B cell (primary cell): Measurements from ENCODE around the gene CC2D1B.

Source experiments
- EZH2 ChIP-seq: IDR thresholded peaks from 2 replicates; pipeline ENCODE4 v1.6.1; 2012; ENCODE audit warnings: borderline replicate concordance, low read depth, mild to moderate bottlenecking, moderate library complexity, low read length; ENCODE audit not compliant: insufficient read depth, poor library complexity, severe bottlenecking
- TF ChIP-seq, protein P1 (sequence below): fragments of 200-600 bp; IDR thresholded peaks from one replicate; pipeline ENCODE4 v1.8.0; 2022; ENCODE audit warnings: antibody characterized with exemption, mild to moderate bottlenecking

GRCh38 chr1:52352690-52353089 lies 13.3 kb downstream of the CC2D1B start:
- TF ChIP-seq, protein P1, sequence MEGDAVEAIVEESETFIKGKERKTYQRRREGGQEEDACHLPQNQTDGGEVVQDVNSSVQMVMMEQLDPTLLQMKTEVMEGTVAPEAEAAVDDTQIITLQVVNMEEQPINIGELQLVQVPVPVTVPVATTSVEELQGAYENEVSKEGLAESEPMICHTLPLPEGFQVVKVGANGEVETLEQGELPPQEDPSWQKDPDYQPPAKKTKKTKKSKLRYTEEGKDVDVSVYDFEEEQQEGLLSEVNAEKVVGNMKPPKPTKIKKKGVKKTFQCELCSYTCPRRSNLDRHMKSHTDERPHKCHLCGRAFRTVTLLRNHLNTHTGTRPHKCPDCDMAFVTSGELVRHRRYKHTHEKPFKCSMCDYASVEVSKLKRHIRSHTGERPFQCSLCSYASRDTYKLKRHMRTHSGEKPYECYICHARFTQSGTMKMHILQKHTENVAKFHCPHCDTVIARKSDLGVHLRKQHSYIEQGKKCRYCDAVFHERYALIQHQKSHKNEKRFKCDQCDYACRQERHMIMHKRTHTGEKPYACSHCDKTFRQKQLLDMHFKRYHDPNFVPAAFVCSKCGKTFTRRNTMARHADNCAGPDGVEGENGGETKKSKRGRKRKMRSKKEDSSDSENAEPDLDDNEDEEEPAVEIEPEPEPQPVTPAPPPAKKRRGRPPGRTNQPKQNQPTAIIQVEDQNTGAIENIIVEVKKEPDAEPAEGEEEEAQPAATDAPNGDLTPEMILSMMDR = no peak
- TF ChIP-seq EZH2 = no peak
